Activated T-helper 2 cell treated with anti-CD3 and anti-CD28 coated beads, Interferon-gamma antibody, Interleukin-2, Interleukin-4, amounts not matched to agents 10 μg/mL and 5 μg/mL and 100 μg/mL, durations not matched to agents 14 hours and 24 hours and 36 hours (primary cell): ENCODE results near the gene ACTG1. TPM values are rescaled to one million over a fixed set of nuclear protein-coding genes. Genes with fewer than 3 reads are reported as not detected.

ENCODE experiments used
- DNase-seq: peaks from one replicate; pipeline ENCODE4 v3.0.0; 2021; ENCODE audit warnings: low spot score
- H3K27ac Mint-ChIP-seq: one replicate; pipeline ENCODE4 v1.8.0; 2021; ENCODE audit warnings: mixed read lengths
- H3K27me3 Mint-ChIP-seq: one replicate; pipeline ENCODE4 v1.8.0; 2021; ENCODE audit warnings: low read depth, mixed read lengths
- H3K36me3 Mint-ChIP-seq: one replicate; pipeline ENCODE4 v1.8.0; 2021; ENCODE audit warnings: low read depth, mixed read lengths
- H3K4me1 Mint-ChIP-seq: one replicate; pipeline ENCODE4 v1.8.0; 2021; ENCODE audit warnings: low read depth, mixed read lengths
- H3K4me3 Mint-ChIP-seq: one replicate; pipeline ENCODE4 v1.8.0; 2021; ENCODE audit warnings: low read depth, mild to moderate bottlenecking, moderate library complexity, mixed read lengths
- H3K9me3 Mint-ChIP-seq: one replicate; pipeline ENCODE4 v1.8.0; 2021; ENCODE audit warnings: mixed read lengths
- intact Hi-C: fragments of 100-400 bp; cut with micrococcal nuclease; formaldehyde crosslinking; loops from one replicate; pipeline ENCODE4 v1.15.1; 2023
- total RNA-seq: library from RNA; stranded (reverse); gene quantifications from 2 replicates; pipeline ENCODE4 v1.2.3, GENCODE V29; 2022

The ACTG1 gene
- total RNA-seq, 1 donor from 2014 or later: 4,174 TPM

DNA sequence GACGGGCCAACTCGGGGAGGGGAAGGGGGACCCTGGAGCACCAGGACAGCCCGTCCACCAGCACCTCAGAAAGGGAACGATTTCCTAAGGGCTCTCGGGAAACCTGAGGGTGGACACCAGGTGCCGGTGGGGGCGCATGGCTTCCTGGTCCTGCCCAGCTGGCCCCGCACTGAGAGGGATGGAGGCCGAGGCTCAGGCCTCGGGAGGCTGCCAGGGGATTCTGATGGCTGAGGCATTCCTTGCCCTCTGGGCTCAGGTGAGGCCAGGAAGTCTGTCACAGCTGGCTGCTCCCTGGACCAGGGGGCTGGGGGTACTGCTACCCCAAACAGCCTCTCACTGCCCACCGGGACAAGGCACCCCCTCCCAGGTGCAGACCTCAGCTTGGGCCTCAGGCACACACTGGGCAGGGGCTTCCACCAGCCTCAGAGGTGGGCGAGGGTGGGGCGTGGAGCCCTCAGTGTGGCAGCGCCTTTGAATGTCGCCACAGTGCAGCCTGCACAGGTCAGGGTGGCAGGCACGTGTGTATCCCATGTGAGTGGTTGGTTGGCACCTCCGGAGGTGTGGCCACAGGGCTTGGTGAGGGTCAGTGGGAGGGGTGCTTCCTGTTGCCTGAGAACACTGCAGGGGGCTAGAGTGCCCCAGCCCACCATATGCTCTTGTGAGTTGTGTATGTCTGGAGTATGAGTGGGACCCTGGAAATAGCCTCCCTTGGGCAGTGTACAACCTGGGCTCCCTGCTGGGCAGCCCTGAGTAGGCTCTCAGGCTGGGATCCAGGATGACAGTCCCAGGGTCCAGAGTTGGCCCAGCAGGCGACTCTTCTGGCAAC is 11.7 kb upstream of the ACTG1 start:
- Mint-ChIP-seq H3K4me3 (no peak overlapping the region), H3K27me3 (peaks cover 3% of the 10 kb centered on the region), H3K9me3 (no peaks in the 10 kb centered on the region), H3K36me3 (no peaks in the 10 kb centered on the region), H3K4me1 (peaks cover 6% of the 10 kb centered on the region), H3K27ac (no peak overlapping the region)
- intact Hi-C loops: no loop called here
- DNase-seq: no peak

DNA sequence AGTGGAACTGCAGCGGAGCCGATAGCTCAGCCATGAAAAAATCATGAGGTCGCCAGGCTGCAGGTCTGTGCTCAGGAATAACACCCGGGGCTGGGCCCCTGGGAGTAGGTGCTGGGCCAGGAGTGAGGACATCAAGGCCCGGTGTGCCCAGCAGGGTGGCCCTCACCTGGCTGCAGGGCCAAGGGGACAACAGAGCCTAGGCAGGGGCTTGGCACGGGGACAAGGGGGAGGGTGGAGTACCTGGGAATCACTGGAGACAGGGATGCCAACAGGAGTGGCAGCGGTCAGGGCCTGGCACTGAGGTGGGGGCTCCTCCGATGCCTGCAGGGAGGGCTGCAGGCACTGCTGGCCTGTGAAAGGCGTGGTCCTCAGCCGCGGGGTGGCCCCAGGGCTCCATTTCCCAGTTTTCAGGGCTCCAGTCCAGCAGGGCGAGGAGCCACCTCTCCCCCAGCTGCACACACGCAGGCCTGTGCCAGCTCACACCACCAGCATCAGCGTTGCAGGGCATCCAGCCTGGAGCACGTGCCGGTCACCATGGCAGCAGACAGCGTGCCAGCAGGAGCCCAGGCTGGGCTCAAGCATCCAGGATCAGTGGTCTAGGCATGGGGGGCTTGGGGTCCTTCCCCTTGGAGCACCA is 10.9 kb upstream of the ACTG1 start:
- Mint-ChIP-seq H3K4me3 (no peak overlapping the region), H3K27ac (no peak overlapping the region), H3K27me3 (peaks cover 3% of the 10 kb centered on the region), H3K9me3 (no peaks in the 10 kb centered on the region), H3K4me1 (peaks cover 6% of the 10 kb centered on the region), H3K36me3 (no peaks in the 10 kb centered on the region)
- DNase-seq: no peak
- intact Hi-C loops: no loop called here

DNA sequence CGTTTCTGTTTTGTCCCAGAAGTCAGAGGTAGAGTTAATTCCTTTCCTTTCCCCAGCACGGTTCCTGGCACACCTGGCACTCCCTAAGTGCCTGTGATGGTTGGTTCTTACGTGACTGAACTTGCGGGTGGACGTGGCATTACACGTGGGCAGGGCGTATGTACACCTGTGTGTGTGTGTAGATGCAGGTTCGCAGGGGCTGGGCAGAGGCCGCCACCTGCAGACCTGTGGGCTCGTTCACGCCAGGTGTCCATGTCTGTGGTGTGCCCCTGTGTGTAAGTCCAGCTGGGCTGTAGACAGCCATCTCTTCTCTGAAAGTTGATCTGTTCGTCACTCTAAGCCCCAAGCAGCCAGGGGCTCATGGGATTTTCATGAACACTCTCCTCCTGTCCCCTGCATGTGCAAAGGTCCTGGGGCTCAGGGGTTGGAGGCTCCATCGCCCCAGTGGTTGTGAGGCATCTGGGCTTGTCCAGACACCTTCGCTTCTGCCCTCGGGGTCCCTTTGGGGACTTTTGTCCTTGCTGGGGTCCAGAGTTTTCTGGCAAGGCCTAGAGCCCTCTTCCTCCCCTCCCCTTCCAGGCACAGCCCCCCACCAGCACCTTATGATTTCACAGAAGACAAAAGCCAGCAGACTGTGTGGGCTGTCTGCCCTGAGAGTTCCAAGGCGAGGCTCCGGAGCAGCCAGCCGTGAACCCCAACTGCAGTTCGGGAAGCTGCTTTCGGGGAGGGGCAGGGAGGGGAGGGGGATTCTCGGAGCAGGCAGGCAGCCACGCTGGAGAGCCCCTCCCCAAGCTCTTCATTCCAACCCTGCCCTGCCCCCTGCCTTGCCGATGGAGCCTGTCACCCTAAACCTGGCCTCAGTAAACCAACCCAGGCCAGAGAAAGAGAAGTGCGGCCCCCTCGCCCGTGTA is 10.1 kb upstream of the ACTG1 start:
- H3K9me3 Mint-ChIP-seq: no peaks in the 10 kb centered on the region
- H3K27me3 Mint-ChIP-seq: peaks cover 3% of the 10 kb centered on the region
- peaks cover 4% of the 10 kb centered on the region for H3K36me3 Mint-ChIP-seq
- no peak for DNase-seq
- intact Hi-C loops: no loop called here
- H3K4me3 Mint-ChIP-seq: no peak overlapping the region
- H3K4me1 Mint-ChIP-seq: peaks cover 9% of the 10 kb centered on the region
- no peak overlapping the region for H3K27ac Mint-ChIP-seq

DNA sequence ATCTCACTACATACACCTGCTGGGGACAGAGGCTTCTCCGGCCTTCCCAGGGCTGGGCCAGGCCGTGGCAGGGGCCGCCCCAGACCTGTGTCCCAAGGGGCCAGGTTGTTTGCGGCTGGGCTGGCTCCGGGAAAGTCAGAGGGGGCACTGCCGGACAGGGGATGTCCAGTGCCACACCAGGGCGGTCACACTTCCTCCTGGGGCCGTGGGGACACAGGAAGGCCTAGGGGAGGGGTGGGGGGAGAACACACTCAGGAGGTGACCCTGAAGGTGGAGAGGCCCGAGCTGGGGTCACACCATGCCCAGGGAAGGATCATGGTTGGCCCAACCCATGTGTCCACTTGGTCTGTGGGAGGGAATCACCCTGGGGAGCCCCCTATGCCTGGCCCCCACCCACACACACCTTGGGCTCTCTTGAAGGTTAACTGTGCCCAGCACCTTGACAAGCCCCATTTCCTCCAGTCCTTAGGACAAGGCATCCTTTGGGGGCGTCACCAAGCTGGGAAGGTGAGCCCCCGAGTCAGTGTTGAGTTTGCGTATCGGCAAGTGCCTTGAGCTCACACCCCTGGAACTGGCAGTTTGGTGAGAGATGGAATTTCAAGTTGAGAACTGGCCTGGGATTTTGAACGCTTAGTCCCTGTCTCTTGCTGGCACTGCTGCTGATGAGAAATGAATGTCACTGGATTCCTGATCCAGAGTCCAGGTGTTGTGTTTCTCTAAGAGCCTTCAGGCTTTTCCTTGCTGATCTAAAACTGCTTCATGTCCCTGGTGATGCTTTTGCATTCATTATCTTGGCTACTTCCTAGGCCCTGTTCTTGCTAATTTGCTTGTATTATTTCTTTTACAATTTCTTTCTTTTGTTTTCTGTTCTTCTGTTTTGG is 7.7 kb upstream of the ACTG1 start:
- Mint-ChIP-seq H3K27ac (no peak overlapping the region), H3K4me1 (peaks cover 16% of the 10 kb centered on the region), H3K36me3 (peaks cover 5% of the 10 kb centered on the region), H3K9me3 (no peaks in the 10 kb centered on the region), H3K4me3 (peak overlapping the region; percentile 15), H3K27me3 (peaks cover 3% of the 10 kb centered on the region)
- intact Hi-C loops: no loop called here
- no peak for DNase-seq

DNA sequence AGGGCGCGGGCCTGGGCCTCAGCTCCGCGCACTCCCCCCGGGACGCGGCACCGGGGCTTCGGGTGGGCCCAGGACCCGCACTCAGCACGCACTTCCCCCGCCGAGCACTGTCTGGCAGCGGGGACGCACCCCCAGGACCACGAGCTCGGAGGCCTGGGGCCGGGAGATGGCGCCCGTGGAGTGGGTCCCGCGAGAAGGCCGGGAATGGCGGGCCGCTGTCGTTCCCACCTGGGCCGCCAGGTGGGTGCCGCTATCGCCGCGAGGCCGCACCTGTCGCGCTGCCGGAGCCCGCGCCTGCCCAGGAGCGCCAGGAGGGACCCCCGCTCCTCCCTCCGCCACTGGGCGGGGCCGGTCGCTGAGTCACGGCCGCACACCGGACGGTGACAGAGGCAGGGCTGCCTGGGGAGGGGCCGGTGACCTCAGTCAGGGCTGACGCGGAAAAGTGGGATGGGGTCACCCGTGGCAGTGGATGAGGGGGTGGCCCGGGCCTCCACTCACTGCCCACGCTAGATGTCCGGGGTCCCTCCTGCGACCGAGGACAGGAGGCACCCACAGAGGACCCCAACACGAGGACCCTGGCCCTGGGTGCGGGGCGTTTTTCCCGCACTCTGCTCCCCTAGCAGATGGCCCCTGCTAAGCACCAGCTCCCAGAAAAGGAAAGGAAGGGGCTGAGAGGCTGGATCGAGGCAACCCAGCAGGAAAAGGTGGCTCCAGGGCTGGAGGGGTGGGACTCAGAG is 6.9 kb upstream of the ACTG1 start:
- Mint-ChIP-seq H3K27ac (no peak overlapping the region), H3K9me3 (no peaks in the 10 kb centered on the region), H3K36me3 (peaks cover 7% of the 10 kb centered on the region), H3K4me3 (no peak overlapping the region), H3K27me3 (peaks cover 3% of the 10 kb centered on the region), H3K4me1 (peaks cover 16% of the 10 kb centered on the region)
- DNase-seq: peak; percentile 46
- intact Hi-C loops: loop anchor here (5.0 kb wide), 1 partner anchor 83 kb away; no protein-coding TSS in a partner anchor

DNA sequence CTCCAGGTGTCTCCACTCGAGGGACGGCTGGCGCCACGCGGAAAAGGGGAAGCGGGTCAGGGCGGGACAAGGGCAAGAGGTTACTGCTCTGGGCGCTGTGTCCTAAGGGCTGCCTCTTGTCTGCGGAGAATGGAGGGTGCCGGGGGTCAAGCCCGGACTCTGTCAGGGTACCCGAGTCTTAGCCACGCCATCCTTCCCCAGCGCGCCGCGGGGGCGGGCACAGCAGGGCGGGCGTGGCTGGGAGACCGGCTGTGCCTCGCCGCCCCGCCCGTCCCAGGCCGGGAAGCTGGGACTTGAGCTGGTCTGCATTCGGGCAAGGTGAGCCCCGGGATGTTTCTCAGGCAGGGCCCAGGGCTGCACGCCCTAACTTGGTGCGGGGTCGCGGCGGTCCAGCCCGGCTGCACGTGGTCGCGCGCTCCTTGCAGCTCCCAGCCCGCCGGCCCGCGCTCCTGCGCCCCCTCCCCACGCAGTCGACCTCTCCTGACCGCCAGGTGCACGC is 6.2 kb upstream of the ACTG1 start:
- Mint-ChIP-seq H3K36me3 (peaks cover 7% of the 10 kb centered on the region), H3K27ac (no peak overlapping the region), H3K4me3 (no peak overlapping the region), H3K9me3 (no peaks in the 10 kb centered on the region), H3K27me3 (peaks cover 3% of the 10 kb centered on the region), H3K4me1 (peaks cover 16% of the 10 kb centered on the region)
- no peak for DNase-seq
- intact Hi-C loops: loop anchor here (5.0 kb wide), 1 partner anchor 83 kb away; no protein-coding TSS in a partner anchor

DNA sequence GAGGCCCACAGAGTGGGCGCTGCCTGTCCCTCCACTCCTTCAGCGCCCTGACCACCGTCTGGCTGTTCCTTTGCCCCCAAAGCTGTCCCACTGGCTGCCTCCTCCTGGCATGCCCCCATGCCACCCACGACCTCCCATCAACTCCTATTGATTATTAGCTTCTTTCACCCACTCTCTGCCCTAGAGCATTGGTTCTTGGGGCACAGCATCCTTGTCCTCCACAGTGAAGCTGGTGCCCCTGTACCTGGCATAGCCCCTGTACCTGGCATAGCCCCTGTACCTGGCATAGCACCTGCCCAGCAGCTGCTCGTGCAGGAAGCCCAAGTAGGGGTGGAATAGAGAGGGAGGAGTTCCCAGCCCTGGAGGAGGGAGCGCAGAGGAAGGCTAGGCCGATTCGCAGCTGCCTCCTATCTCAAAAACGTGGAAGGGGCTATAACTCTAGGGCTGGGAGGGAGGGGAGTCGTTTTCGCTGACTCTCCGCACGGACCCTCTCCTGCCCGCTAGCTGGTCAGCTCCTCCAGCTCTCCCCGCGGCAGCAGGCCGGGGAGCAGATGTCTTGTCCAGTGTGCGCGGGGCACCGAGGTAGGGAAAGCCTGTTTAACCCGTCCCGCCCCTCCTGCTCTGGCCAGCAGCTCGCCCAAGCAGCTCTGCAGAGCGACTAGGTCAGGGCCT is 5.7 kb upstream of the ACTG1 start:
- Mint-ChIP-seq H3K9me3 (no peaks in the 10 kb centered on the region), H3K4me1 (peaks cover 16% of the 10 kb centered on the region), H3K4me3 (peak overlapping the region; percentile 31), H3K27me3 (peaks cover 3% of the 10 kb centered on the region), H3K27ac (no peak overlapping the region), H3K36me3 (peaks cover 7% of the 10 kb centered on the region)
- no peak for DNase-seq
- intact Hi-C loops: loop anchor here (5.0 kb wide), 1 partner anchor 84 kb away; no protein-coding TSS in a partner anchor

DNA sequence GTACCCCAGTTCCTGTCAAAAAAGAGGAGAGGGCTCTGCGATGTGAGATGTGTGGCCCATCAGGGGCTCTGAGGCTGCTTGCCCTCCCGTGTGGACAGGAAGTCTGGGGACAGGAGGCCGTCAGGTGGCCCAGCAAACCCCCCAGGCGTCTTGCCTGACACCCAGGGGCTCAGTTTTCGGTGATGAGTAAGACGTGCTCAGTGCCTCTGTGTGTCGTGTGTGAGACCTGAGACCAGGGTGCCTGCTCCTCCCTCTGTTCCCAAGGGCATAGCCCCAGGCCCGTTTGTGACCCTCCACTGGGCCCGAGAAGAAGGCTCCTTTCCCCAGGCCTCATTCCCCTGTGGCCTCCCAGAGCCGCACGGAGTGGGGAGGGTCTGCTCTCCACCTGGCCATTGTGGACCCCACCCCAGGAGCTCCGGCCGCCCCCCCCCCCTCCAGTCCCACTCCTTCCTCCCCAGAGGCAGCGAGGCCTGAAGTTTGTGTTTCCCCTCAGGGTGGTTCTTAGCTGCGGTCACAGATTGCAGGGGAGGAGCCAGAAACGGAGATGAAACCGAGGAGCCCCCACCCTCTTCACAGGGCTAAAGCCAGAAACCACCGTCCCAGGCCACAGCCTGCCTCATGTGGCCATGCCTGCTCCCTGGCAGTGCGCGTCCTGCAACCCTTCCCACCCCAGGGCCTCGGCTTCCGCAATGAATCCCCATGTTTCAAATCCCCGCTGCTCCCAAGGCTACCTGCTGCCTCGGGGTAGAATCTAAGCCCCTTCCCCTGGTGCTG is 4.9 kb upstream of the ACTG1 start:
- Mint-ChIP-seq H3K4me3 (peak overlapping the region; percentile 31), H3K9me3 (no peaks in the 10 kb centered on the region), H3K4me1 (peaks cover 16% of the 10 kb centered on the region), H3K36me3 (peaks cover 7% of the 10 kb centered on the region), H3K27me3 (peaks cover 3% of the 10 kb centered on the region), H3K27ac (no peak overlapping the region)
- intact Hi-C loops: loop anchor here (5.0 kb wide), 1 partner anchor 85 kb away; no protein-coding TSS in a partner anchor
- no peak for DNase-seq

DNA sequence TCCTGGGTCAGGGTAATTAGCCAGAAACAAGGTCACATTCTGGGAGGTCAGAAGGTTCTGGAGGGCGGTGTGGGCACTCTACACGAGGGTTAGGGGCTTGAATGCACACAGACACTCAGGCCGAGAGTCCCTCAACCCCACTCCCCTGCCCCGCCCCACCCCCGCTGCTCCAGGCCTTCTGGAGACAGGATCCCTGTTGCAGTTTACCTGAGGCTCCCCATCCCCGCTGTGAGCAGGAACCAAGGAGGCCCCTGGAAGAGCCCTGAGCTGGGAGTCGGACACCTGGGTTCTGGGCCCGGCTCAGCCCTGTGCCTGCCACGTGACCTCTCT is 4.4 kb upstream of the ACTG1 start:
- Mint-ChIP-seq H3K4me1 (peaks cover 13% of the 10 kb centered on the region), H3K27ac (no peak overlapping the region), H3K9me3 (no peaks in the 10 kb centered on the region), H3K36me3 (peaks cover 11% of the 10 kb centered on the region), H3K27me3 (no peaks in the 10 kb centered on the region), H3K4me3 (no peak overlapping the region)
- no peak for DNase-seq
- intact Hi-C loops: loop anchor here (5.0 kb wide), 1 partner anchor 85 kb away; no protein-coding TSS in a partner anchor

DNA sequence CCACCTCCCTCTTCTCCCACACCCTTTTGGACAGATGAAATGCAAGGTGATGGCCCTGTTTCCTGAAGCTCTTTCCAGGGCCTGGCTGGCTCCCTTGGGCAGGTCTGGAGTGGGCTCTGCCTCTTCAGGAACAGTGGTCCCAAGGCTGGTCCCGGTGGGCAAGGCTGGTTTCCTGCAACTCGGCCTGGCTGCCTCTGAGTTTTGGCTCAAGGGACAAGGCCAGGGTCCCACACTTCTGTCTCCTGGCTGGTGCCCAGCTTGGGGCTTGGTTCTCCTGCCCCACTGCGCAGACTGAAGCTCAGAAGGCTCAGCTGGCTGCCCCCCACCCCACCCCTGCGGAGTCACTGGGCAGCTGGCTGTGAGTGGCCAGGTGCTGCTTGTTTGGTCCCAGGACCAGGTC is 3.8 kb upstream of the ACTG1 start:
- peaks cover 10% of the 10 kb centered on the region for H3K4me1 Mint-ChIP-seq
- H3K27ac Mint-ChIP-seq: no peak overlapping the region
- no peak for DNase-seq
- H3K4me3 Mint-ChIP-seq: peak overlapping the region; percentile 65
- H3K36me3 Mint-ChIP-seq: peaks cover 17% of the 10 kb centered on the region
- H3K9me3 Mint-ChIP-seq: no peaks in the 10 kb centered on the region
- no peaks in the 10 kb centered on the region for H3K27me3 Mint-ChIP-seq
- intact Hi-C loops: loop anchor here (5.0 kb wide), 1 partner anchor 86 kb away; no protein-coding TSS in a partner anchor
